Measurements from ENCODE around the gene A1CF. TPM values are rescaled to one million over a fixed set of nuclear protein-coding genes. Genes with fewer than 3 reads are reported as not detected.

Gene A1CF
- total RNA-seq, 1 experiment from 2014 or later: not detected

DNA sequence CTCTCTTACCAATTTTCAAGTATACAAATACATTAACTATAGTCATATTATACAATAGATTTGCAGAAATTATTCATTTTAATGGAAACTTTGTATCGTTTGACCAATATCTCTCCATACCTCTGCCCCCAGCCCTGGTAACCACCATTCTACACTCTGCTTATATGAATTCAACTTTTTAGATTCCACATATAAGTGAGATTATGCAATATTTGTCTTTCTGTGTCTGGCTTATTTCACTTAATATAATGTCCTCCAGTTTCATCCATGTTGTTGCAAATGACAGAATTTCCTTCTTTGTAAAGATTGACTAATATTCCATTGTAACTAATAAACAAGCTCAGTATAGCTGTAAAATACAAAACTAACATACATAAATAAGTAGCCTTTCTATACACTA, 55.4 kb downstream of the A1CF start:
- ChIA-PET CTCF (no interaction called here), POLR2A (no interaction called here)
- Mint-ChIP-seq H3K27me3 (ENCODE audit: insufficient read depth, unreplicated experiment) (peaks cover 65% of the 10 kb centered on the region), H3K9me3 (ENCODE audit: unreplicated experiment) (no peaks in the 10 kb centered on the region), H3K4me1 (ENCODE audit: insufficient read depth, unreplicated experiment) (no peaks in the 10 kb centered on the region), H3K4me3 (ENCODE audit: unreplicated experiment) (no peak overlapping the region), H3K36me3 (ENCODE audit: insufficient read depth, unreplicated experiment) (no peaks in the 10 kb centered on the region), H3K27ac (ENCODE audit: low read depth, unreplicated experiment) (no peak overlapping the region)
- BruUV-seq (replicated peaks): no TSS peak
- intact Hi-C loops (cut with micrococcal nuclease): no loop called here
- no peak for TF ChIP-seq CTCF (IDR thresholded peaks at IDR 0.05; ENCODE audit: unreplicated experiment)
- DNase-seq (ENCODE audit: unreplicated experiment): no peak

- H3K4me1 Mint-ChIP-seq (ENCODE audit: insufficient read depth, unreplicated experiment): no peaks in the 10 kb centered on the region
- ChIA-PET CTCF (no interaction called here), POLR2A (interaction anchor here (0.6 kb wide), 1 partner anchor 19 kb away, joined by 3 read pairs; no protein-coding TSS in a partner anchor)
- H3K36me3 Mint-ChIP-seq (ENCODE audit: insufficient read depth, unreplicated experiment): no peaks in the 10 kb centered on the region
- peaks cover 76% of the 10 kb centered on the region for H3K27me3 Mint-ChIP-seq (ENCODE audit: insufficient read depth, unreplicated experiment)
- no peak overlapping the region for H3K27ac Mint-ChIP-seq (ENCODE audit: low read depth, unreplicated experiment)
- no peak for TF ChIP-seq CTCF (IDR thresholded peaks at IDR 0.05; ENCODE audit: unreplicated experiment)
- H3K9me3 Mint-ChIP-seq (ENCODE audit: unreplicated experiment): no peaks in the 10 kb centered on the region
- BruUV-seq (replicated peaks): no TSS peak
- DNase-seq (ENCODE audit: unreplicated experiment): no peak
- intact Hi-C loops (cut with micrococcal nuclease): no loop called here
- H3K4me3 Mint-ChIP-seq (ENCODE audit: unreplicated experiment): no peak overlapping the region
These were observed 60.6 kb downstream of the A1CF start for GRCh38 chr10:50824782-50825181.

DNA sequence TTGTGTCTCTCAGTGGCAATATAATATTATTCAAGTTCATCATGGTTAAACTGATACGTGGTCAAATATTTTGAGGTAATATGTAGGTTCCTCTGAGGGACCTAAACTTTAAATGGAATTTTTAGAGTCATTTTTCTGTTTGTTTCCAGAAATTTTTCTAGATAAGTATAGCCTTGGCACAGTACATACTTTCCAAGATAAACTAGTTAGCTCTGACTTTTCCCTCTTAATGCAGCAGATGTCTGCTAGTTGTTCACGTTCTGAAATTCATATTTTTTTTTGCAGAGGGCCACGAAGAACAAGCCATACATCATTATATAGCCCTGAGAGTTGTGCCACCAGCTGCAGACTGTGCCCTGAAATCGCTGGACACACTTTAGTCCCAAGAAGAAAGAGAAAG, 61.6 kb downstream of the A1CF start:
- Mint-ChIP-seq H3K9me3 (ENCODE audit: unreplicated experiment) (no peaks in the 10 kb centered on the region), H3K27ac (ENCODE audit: low read depth, unreplicated experiment) (no peak overlapping the region), H3K4me1 (ENCODE audit: insufficient read depth, unreplicated experiment) (no peaks in the 10 kb centered on the region), H3K4me3 (ENCODE audit: unreplicated experiment) (no peak overlapping the region), H3K27me3 (ENCODE audit: insufficient read depth, unreplicated experiment) (peaks cover 76% of the 10 kb centered on the region), H3K36me3 (ENCODE audit: insufficient read depth, unreplicated experiment) (no peaks in the 10 kb centered on the region)
- BruUV-seq (replicated peaks): no TSS peak
- POLR2A ChIA-PET: no interaction called here
- no peak for DNase-seq (ENCODE audit: unreplicated experiment)
- TF ChIP-seq CTCF (IDR thresholded peaks at IDR 0.05; ENCODE audit: unreplicated experiment): no peak
- intact Hi-C loops (cut with micrococcal nuclease): no loop called here
- CTCF ChIA-PET: no interaction called here

DNA sequence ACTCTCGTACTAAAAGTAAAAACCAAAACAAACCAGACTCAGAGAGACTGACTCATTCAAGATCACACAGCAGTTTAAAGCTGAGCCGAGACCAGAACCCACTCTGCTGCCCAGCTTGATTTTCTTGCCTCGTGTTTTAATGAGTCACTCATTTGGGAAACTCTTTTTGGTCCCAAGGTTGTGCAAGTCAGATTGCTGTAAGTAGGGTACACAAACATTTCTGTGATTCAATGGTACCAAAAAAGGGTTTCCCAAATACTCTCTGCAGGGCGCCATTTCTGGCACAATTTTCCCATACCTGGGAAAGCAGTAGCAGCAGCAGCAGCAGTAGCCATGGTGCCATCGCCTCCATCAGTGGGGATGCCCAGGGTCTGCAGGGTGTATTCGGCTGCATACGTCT, 75.8 kb downstream of the A1CF start:
- CTCF ChIA-PET: no interaction called here
- no peaks in the 10 kb centered on the region for H3K9me3 Mint-ChIP-seq (ENCODE audit: unreplicated experiment)
- no peak for TF ChIP-seq CTCF (IDR thresholded peaks at IDR 0.05; ENCODE audit: unreplicated experiment)
- no peak overlapping the region for H3K27ac Mint-ChIP-seq (ENCODE audit: low read depth, unreplicated experiment)
- H3K36me3 Mint-ChIP-seq (ENCODE audit: insufficient read depth, unreplicated experiment): no peaks in the 10 kb centered on the region
- POLR2A ChIA-PET: no interaction called here
- peak; percentile 29 for DNase-seq (ENCODE audit: unreplicated experiment)
- peaks cover 21% of the 10 kb centered on the region for H3K27me3 Mint-ChIP-seq (ENCODE audit: insufficient read depth, unreplicated experiment)
- intact Hi-C loops (cut with micrococcal nuclease): no loop called here
- no peaks in the 10 kb centered on the region for H3K4me1 Mint-ChIP-seq (ENCODE audit: insufficient read depth, unreplicated experiment)
- no peak overlapping the region for H3K4me3 Mint-ChIP-seq (ENCODE audit: unreplicated experiment)
- BruUV-seq (replicated peaks): no TSS peak
